ENCODE measurements around the gene PDE3A. TPM values are rescaled to one million over a fixed set of nuclear protein-coding genes. Genes with fewer than 3 reads are reported as not detected.

The PDE3A gene
- total and polyA plus RNA-seq, 10 of the 15 experiments (the other 5 are each of a cell fraction or from before 2014, with no cell fraction given), result 0.01 to 2.6 (median 1.5) TPM

- in situ Hi-C loops (cut with MboI), result no loop called here
- TF ChIP-seq ATF2 (IDR thresholded peaks at IDR 0.05; ENCODE audit: low read length) (no peak), RFX5 (IDR thresholded peaks at IDR 0.05; ENCODE audit: low read depth, low read length) (no peak), YY1 (IDR thresholded peaks at IDR 0.05; ENCODE audit: low read depth, low read length) (no peak), ZNF622 (IDR thresholded peaks at IDR 0.05) (no peak), ZZZ3 (IDR thresholded peaks at IDR 0.05; ENCODE audit: control insufficient read depth, insufficient read length, low read depth) (no peak), CEBPB (IDR thresholded peaks at IDR 0.05; ENCODE audit: borderline replicate concordance in 1 of 2, low read depth in 2 of 2, low read length in 2 of 2) (no peak), BRCA1 (IDR thresholded peaks at IDR 0.05; ENCODE audit: low read depth, low read length) (no peak), USF2 (IDR thresholded peaks at IDR 0.05; ENCODE audit: borderline replicate concordance, low read depth, low read length) (no peak), ZBTB4 (CRISPR knock-in tag; IDR thresholded peaks at IDR 0.05) (no peak), YBX1 (IDR thresholded peaks at IDR 0.05) (no peak), RAD51 (IDR thresholded peaks at IDR 0.05) (no peak), RAD21 (IDR thresholded peaks at IDR 0.05; ENCODE audit: insufficient read depth, low read depth, low read length) (no peak), REST (IDR thresholded peaks at IDR 0.05; ENCODE audit: low read depth, low read length) (no peak), MYB (IDR thresholded peaks at IDR 0.05; ENCODE audit: borderline replicate concordance, low read depth, low read length) (no peak), EGR1 (IDR thresholded peaks at IDR 0.05; ENCODE audit: borderline replicate concordance in 1 of 2, low read depth in 2 of 2, low read length in 2 of 2) (no peak)
Measured at GRCh38 chr12:20404576-20405346, 36.4 kb downstream of the PDE3A start.

More at GRCh38 chr12:20404576-20405346, 36.4 kb downstream of the PDE3A start:
- RAD21 ChIA-PET (ENCODE audit: unreplicated experiment), result no interaction called here
- CTCF ChIA-PET, result no interaction called here
- Histone ChIP-seq H3K9me3 (replicated peaks; ENCODE audit: control insufficient read depth, insufficient read depth, low read length) (no peaks in the 10 kb centered on the region), H3K4me3 (no peak overlapping the region), H3K79me2 (ENCODE audit: control insufficient read depth, insufficient read depth, low read length) (no peaks in the 10 kb centered on the region), H3K27ac (ENCODE audit: control insufficient read depth, insufficient read depth) (no peak overlapping the region), H3K36me3 (ENCODE audit: control insufficient read depth in 2 of 2, insufficient read depth in 2 of 2, low read length in 1 of 2) (no peaks in the 10 kb centered on the region), H3K9ac (ENCODE audit: control insufficient read depth, insufficient read depth, low read length) (no peak overlapping the region), H3K4me1 (ENCODE audit: control insufficient read depth, insufficient read depth, low read length) (no peaks in the 10 kb centered on the region), H3K4me2 (ENCODE audit: control insufficient read depth, insufficient read depth) (no peak overlapping the region), H2AFZ (ENCODE audit: control insufficient read depth, low read depth, low read length) (no peak overlapping the region), H3K27me3 (replicated peaks in 1 of 2; ENCODE audit: control insufficient read depth in 2 of 2, insufficient read depth in 2 of 2, low read length in 1 of 2) (no peaks in the 10 kb centered on the region), H4K20me1 (ENCODE audit: control insufficient read depth, insufficient read depth) (no peaks in the 10 kb centered on the region)
- SMC1A ChIA-PET (ENCODE audit: uncharacterized antibody, unreplicated experiment), result no interaction called here
- intact Hi-C loops (cut with micrococcal nuclease; ENCODE audit: unreplicated experiment), result no loop called here
- FAIRE-seq (no peak), ATAC-seq (peak; percentile 52), DNase-seq (ENCODE audit: low read depth, low spot score) (no peak)
- POLR2A ChIA-PET, result interaction anchor here (0.6 kb wide), 1 partner anchor 280 kb away, joined by 3 read pairs; no protein-coding TSS in a partner anchor
- no TSS peak for BruUV-seq (replicated peaks)
- 19% methylated on average over 6 of the region's 6 CpGs for WGBS (ENCODE audit: insufficient coverage, insufficient replicate concordance, low lambda C conversion rate, missing lambda C conversion rate)
